Superior temporal gyrus (tissue), 1 donor: ENCODE results near the gene DPP4.

Source experiments
- DNase-seq: peaks from one replicate; pipeline ENCODE4 v3.0.0-alpha.2; 2016; ENCODE audit errors: extremely low spot score

DPP4 gene

DNA sequence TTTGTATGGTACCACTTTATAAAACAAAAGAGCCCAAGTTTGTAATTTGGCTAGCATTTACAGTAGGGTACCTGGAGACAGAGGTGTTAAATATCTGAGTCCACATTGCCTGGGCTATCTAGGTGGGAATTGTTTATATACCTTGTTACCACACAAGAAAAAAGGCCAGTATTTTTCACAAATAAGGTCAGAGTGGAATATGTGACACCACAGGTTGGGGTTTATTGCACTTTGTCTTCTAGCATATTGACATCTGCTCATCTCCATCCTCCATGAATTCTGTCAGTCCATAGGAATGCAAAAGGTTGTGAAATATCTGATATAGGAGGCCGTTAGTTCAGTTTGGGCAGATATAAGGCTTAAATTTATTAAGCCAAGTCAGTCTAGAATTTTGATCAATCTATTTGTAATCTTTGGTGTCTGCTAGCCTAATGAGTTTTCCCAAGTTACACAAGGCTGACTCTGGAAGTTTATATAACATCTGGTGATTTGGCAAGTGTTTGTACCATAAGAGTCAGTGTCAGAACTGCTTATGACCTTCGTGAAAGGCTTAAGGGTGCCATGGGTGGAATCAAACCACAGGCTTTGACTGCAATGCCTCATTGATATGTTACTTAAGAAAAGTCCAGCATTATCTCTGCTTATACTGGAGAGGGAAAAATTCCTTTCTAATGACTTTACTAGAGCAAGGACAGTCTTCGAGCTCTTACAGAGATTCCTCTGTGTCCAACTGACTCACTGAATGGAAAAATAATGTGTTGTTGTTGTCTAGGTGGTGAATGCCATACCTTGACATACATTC, 11.3 kb upstream of the DPP4 start:
- no peak for DNase-seq

DNA sequence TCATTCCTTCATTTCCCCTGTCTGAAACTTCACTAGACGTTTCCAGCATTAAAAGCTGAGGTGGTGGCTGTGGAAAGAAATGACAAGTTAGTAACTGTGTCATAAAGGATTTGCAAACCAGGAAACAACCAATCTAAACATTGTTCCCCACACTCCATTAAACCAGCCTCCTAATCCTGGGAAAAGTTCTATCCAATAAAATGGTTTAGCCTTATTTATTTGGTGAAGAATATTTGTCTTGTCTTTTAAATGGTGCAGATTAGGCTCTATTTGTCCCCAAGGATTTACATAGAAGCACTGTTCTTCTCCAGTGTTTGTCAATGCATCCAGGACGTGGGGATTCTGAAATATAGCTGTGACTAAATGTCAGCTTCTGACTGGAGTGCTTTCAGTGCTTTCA, 10.5 kb upstream of the DPP4 start:
- no peak for DNase-seq

GRCh38 chr2:162082681-162083080, 8.7 kb upstream of the DPP4 start:
- DNase-seq, result no peak

DNA sequence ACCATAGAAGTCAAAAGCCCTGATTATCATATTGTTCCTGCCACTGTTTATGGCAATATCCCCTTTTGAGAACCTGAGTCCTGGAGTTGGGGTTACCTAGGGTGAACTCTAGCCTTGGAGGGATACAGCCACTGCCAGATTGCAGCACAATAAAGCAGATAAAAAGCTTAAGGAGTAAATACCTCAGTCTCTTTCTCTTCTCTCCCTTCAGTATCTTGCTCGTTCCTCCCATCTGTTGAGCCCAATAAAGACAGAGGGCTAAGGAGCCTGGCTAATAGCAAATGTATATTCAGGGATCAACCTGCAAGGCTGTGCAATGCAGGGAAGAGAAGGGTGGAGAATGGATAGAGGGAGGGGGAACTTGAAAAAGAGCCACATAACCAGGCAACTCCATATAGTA, 8.0 kb upstream of the DPP4 start:
- no peak for DNase-seq

- no peak for DNase-seq
These were observed 5.5 kb upstream of the DPP4 start for GRCh38 chr2:162079514-162079913.

- DNase-seq, result no peak
These were observed 1.7 kb upstream of the DPP4 start for GRCh38 chr2:162075689-162076132.

GRCh38 chr2:162074928-162075688, 1.1 kb upstream of the DPP4 start:
- DNase-seq, result no peak

GRCh38 chr2:162074632-162074895, 549 bp upstream of the DPP4 start:
- no peak for DNase-seq

- no peak for DNase-seq
These were observed 783 bp downstream of the DPP4 start for GRCh38 chr2:162072976-162073887.

GRCh38 chr2:162072181-162072702, 1.8 kb downstream of the DPP4 start:
- DNase-seq, result no peak

GRCh38 chr2:162071001-162071400, 3.0 kb downstream of the DPP4 start:
- DNase-seq, result no peak

DNA sequence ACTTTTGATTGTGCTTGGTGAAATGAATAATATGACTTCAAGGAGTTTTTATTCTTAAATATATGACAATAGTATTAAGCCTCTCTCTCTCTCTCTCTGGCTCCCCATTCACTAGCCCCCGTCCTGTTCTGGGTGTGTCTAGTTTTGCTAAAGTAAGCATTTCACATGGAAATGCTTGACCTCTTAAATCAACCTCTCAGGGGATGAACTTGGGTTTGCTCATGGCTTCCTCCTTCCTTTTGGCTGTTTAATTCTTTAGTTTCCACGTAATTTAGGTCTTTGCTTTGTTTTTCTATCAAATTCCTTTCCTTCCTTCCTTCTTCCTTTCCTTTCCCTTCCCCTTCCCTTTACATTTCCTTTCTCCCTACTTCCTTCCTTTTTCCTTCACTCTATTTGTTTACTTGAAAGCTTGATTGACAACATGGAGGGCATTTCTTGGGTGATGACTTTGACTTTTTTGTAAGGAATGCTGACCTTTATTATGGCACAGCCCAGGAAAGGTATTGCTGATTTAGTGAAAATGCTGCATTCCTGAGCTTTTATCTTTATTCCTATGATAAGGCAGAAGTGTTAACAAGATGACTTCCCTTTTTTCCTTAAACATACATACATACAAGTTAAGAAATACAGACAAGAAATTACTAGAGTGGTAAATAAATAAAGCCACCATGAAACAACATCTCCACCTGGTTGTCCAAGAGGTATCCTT, 3.6 kb downstream of the DPP4 start:
- no peak for DNase-seq

DNA sequence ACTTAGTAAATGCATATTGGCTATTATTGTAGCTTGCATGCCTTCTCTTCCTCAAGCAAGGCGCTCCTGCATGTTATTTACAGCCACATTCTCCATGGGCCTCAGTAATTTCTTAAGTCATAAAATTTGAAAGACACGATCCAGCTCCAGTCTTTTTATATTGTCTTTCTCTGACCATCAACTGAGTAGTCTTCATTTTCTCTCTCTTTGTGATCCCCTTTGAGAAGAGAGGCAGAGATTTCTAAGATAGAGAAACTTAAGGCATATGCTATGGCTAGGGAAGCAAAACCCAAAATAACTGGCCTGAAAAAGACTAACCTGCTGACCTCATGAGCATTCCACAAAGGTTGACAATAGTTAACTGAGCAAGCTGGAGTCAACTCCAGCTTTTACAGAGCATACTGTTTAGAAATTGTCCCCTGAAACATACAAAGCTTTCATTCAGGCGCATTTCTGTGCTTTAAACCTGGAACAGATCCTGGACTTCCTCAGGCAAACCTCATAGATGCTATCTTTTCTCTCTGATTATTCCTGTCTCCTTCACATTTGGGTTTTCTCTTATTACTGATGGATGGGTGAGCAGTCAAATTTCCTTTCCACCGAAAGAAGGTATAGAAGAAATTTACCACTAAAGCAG, 4.6 kb downstream of the DPP4 start:
- no peak for DNase-seq

GRCh38 chr2:162067596-162067995, 6.4 kb downstream of the DPP4 start:
- no peak for DNase-seq

GRCh38 chr2:162065767-162066166, 8.2 kb downstream of the DPP4 start:
- DNase-seq, result no peak

- no peak for DNase-seq
These were observed 10.1 kb downstream of the DPP4 start for GRCh38 chr2:162063899-162064298.

DNA sequence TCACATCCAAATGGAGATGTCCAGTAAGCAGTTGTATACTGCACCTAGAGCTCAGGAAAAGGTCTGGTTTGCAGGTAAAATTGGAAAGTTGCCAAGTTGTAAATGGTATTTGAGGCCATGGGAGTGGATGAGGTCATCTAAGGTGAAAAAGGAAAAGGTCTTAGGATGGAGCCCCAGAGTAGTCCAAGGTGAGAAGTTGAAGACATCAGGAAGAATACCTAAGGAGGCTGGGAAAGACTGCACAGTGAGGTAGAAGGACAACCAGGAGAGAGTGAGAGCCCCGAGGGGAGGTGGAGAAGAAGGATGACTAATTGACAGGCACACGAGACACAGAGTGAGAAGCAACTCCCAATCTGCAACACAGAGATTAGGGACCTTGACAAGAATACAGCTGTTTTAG, 10.7 kb downstream of the DPP4 start:
- DNase-seq, result no peak

DNA sequence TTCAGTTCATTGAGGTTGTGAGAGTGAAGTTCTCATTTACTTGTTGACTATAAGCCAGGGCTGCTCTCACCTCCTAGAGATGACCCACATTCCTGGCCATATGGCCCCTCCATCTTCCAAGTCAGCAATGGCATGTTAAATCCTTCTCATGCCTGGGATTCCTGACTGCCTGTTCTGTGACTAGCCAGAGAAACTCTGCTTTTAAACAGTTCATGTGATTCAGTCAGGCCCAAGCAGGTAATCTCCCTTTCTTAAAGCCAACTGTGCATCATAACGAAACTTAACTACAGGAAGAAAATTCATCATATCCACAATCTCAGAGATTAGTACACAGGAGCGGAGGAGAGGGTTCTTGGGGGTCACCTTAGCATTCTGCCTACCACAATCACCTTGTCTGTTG, 11.5 kb downstream of the DPP4 start:
- no peak for DNase-seq

- DNase-seq, result no peak
These were observed 13.0 kb downstream of the DPP4 start for GRCh38 chr2:162061021-162061420.

GRCh38 chr2:162060532-162060931, 13.5 kb downstream of the DPP4 start:
- DNase-seq, result no peak
